HEK293 (cell line): ENCODE data around the gene SYPL2.

ENCODE experiments used
- IKZF3 ChIP-seq: fragments of 450-650 bp; IDR thresholded peaks from 2 replicates; pipeline ENCODE4 v1.5.0; 2018; ENCODE audit warnings: missing biosample characterization, mild to moderate bottlenecking, missing genetic modification characterization, moderate library complexity
- SP3 ChIP-seq: fragments of 450-650 bp; formaldehyde crosslinking; IDR thresholded peaks from 2 replicates; pipeline ENCODE4 v1.5.1; 2016; ENCODE audit warnings: missing biosample characterization, missing genetic modification characterization
- ZBTB10 ChIP-seq: fragments of 450-650 bp; formaldehyde crosslinking; IDR thresholded peaks from 2 replicates; pipeline ENCODE4 v1.5.1; 2016; ENCODE audit warnings: missing biosample characterization, missing genetic modification characterization
- ZEB2 ChIP-seq: fragments of 450-650 bp; formaldehyde crosslinking; IDR thresholded peaks from 2 replicates; pipeline ENCODE4 v1.5.1; 2016; ENCODE audit warnings: missing biosample characterization, missing genetic modification characterization
- ZFHX2 ChIP-seq: fragments of 450-650 bp; formaldehyde crosslinking; conservative IDR thresholded peaks from 2 replicates; pipeline ENCODE4 v1.5.1; 2016; ENCODE audit warnings: missing biosample characterization, missing genetic modification characterization
- ZNF16 ChIP-seq: fragments of 450-650 bp; formaldehyde crosslinking; IDR thresholded peaks from 2 replicates; pipeline ENCODE4 v1.5.1; 2016; ENCODE audit warnings: low read depth, missing biosample characterization, missing genetic modification characterization
- ZNF175 ChIP-seq: fragments of 450-650 bp; formaldehyde crosslinking; IDR thresholded peaks from 2 replicates; pipeline ENCODE4 v1.5.1; 2016; ENCODE audit warnings: missing biosample characterization, missing genetic modification characterization
- ZNF302 ChIP-seq: fragments of 450-650 bp; formaldehyde crosslinking; IDR thresholded peaks from 2 replicates; pipeline ENCODE4 v1.5.1; 2016; ENCODE audit warnings: missing biosample characterization, missing genetic modification characterization, low read depth
- ZNF529 ChIP-seq: fragments of 450-650 bp; formaldehyde crosslinking; IDR thresholded peaks from 2 replicates; pipeline ENCODE4 v1.5.1; 2017; ENCODE audit warnings: missing genetic modification characterization, missing biosample characterization; ENCODE audit not compliant: insufficient replicate concordance
- ZXDB ChIP-seq: fragments of 450-650 bp; formaldehyde crosslinking; IDR thresholded peaks from 2 replicates; pipeline ENCODE4 v1.5.1; 2016; ENCODE audit warnings: missing biosample characterization, missing genetic modification characterization
- TF ChIP-seq, protein P1 (sequence below): fragments of 450-650 bp; formaldehyde crosslinking; IDR thresholded peaks from 2 replicates; pipeline ENCODE4 v1.5.1; 2016; ENCODE audit warnings: missing biosample characterization, missing genetic modification characterization
- TF ChIP-seq, protein P2 (sequence below): fragments of 450-650 bp; formaldehyde crosslinking; IDR thresholded peaks from 2 replicates; pipeline ENCODE4 v1.5.1; 2016; ENCODE audit warnings: missing biosample characterization, missing genetic modification characterization, borderline replicate concordance
- TF ChIP-seq, protein P3 (sequence below): fragments of 450-650 bp; formaldehyde crosslinking; IDR thresholded peaks from 2 replicates; pipeline ENCODE4 v1.5.1; 2017; ENCODE audit warnings: missing biosample characterization, missing genetic modification characterization
- TF ChIP-seq, protein P4 (sequence below): fragments of 450-650 bp; formaldehyde crosslinking; IDR thresholded peaks from 2 replicates; pipeline ENCODE4 v1.5.1; 2017; ENCODE audit warnings: missing biosample characterization, missing genetic modification characterization
- TF ChIP-seq, protein P5 (sequence below): fragments of 450-650 bp; formaldehyde crosslinking; IDR thresholded peaks from 2 replicates; pipeline ENCODE4 v1.5.1; 2016; ENCODE audit warnings: missing biosample characterization, missing genetic modification characterization
- TF ChIP-seq, protein P6 (sequence below): fragments of 450-650 bp; formaldehyde crosslinking; conservative IDR thresholded peaks from 2 replicates; pipeline ENCODE4 v1.5.1; 2016; ENCODE audit warnings: low read depth, missing biosample characterization, missing genetic modification characterization

The SYPL2 gene

GRCh38 chr1:109483672-109484518 lies 17.5 kb downstream of the SYPL2 start, which contains the start of gene ATXN7L2 (continued):
- peak; percentile 94 for TF ChIP-seq ZXDB (tag by site-specific recombination)
- TF ChIP-seq, protein P1, sequence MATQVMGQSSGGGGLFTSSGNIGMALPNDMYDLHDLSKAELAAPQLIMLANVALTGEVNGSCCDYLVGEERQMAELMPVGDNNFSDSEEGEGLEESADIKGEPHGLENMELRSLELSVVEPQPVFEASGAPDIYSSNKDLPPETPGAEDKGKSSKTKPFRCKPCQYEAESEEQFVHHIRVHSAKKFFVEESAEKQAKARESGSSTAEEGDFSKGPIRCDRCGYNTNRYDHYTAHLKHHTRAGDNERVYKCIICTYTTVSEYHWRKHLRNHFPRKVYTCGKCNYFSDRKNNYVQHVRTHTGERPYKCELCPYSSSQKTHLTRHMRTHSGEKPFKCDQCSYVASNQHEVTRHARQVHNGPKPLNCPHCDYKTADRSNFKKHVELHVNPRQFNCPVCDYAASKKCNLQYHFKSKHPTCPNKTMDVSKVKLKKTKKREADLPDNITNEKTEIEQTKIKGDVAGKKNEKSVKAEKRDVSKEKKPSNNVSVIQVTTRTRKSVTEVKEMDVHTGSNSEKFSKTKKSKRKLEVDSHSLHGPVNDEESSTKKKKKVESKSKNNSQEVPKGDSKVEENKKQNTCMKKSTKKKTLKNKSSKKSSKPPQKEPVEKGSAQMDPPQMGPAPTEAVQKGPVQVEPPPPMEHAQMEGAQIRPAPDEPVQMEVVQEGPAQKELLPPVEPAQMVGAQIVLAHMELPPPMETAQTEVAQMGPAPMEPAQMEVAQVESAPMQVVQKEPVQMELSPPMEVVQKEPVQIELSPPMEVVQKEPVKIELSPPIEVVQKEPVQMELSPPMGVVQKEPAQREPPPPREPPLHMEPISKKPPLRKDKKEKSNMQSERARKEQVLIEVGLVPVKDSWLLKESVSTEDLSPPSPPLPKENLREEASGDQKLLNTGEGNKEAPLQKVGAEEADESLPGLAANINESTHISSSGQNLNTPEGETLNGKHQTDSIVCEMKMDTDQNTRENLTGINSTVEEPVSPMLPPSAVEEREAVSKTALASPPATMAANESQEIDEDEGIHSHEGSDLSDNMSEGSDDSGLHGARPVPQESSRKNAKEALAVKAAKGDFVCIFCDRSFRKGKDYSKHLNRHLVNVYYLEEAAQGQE = peak; percentile 77
- TF ChIP-seq, protein P2, sequence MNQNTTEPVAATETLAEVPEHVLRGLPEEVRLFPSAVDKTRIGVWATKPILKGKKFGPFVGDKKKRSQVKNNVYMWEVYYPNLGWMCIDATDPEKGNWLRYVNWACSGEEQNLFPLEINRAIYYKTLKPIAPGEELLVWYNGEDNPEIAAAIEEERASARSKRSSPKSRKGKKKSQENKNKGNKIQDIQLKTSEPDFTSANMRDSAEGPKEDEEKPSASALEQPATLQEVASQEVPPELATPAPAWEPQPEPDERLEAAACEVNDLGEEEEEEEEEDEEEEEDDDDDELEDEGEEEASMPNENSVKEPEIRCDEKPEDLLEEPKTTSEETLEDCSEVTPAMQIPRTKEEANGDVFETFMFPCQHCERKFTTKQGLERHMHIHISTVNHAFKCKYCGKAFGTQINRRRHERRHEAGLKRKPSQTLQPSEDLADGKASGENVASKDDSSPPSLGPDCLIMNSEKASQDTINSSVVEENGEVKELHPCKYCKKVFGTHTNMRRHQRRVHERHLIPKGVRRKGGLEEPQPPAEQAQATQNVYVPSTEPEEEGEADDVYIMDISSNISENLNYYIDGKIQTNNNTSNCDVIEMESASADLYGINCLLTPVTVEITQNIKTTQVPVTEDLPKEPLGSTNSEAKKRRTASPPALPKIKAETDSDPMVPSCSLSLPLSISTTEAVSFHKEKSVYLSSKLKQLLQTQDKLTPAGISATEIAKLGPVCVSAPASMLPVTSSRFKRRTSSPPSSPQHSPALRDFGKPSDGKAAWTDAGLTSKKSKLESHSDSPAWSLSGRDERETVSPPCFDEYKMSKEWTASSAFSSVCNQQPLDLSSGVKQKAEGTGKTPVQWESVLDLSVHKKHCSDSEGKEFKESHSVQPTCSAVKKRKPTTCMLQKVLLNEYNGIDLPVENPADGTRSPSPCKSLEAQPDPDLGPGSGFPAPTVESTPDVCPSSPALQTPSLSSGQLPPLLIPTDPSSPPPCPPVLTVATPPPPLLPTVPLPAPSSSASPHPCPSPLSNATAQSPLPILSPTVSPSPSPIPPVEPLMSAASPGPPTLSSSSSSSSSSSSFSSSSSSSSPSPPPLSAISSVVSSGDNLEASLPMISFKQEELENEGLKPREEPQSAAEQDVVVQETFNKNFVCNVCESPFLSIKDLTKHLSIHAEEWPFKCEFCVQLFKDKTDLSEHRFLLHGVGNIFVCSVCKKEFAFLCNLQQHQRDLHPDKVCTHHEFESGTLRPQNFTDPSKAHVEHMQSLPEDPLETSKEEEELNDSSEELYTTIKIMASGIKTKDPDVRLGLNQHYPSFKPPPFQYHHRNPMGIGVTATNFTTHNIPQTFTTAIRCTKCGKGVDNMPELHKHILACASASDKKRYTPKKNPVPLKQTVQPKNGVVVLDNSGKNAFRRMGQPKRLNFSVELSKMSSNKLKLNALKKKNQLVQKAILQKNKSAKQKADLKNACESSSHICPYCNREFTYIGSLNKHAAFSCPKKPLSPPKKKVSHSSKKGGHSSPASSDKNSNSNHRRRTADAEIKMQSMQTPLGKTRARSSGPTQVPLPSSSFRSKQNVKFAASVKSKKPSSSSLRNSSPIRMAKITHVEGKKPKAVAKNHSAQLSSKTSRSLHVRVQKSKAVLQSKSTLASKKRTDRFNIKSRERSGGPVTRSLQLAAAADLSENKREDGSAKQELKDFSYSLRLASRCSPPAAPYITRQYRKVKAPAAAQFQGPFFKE (tag by site-specific recombination) = peak; percentile 93; the same call in 1 of the 2 replicates
- peak; percentile 70 for TF ChIP-seq SP3
- TF ChIP-seq, protein P3, sequence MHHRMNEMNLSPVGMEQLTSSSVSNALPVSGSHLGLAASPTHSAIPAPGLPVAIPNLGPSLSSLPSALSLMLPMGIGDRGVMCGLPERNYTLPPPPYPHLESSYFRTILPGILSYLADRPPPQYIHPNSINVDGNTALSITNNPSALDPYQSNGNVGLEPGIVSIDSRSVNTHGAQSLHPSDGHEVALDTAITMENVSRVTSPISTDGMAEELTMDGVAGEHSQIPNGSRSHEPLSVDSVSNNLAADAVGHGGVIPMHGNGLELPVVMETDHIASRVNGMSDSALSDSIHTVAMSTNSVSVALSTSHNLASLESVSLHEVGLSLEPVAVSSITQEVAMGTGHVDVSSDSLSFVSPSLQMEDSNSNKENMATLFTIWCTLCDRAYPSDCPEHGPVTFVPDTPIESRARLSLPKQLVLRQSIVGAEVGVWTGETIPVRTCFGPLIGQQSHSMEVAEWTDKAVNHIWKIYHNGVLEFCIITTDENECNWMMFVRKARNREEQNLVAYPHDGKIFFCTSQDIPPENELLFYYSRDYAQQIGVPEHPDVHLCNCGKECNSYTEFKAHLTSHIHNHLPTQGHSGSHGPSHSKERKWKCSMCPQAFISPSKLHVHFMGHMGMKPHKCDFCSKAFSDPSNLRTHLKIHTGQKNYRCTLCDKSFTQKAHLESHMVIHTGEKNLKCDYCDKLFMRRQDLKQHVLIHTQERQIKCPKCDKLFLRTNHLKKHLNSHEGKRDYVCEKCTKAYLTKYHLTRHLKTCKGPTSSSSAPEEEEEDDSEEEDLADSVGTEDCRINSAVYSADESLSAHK (tag by site-specific recombination) = peak; percentile 84
- TF ChIP-seq ZBTB10 (tag by site-specific recombination) = peak; percentile 100
- TF ChIP-seq ZEB2 (tag by site-specific recombination) = peak; percentile 95
- no peak for TF ChIP-seq ZNF529
- TF ChIP-seq ZNF175 = no peak
- 0 out of 2 replicates have a peak, but pooled peaks have one; percentile 35 for TF ChIP-seq IKZF3 (tag by site-specific recombination)
- TF ChIP-seq, protein P4, sequence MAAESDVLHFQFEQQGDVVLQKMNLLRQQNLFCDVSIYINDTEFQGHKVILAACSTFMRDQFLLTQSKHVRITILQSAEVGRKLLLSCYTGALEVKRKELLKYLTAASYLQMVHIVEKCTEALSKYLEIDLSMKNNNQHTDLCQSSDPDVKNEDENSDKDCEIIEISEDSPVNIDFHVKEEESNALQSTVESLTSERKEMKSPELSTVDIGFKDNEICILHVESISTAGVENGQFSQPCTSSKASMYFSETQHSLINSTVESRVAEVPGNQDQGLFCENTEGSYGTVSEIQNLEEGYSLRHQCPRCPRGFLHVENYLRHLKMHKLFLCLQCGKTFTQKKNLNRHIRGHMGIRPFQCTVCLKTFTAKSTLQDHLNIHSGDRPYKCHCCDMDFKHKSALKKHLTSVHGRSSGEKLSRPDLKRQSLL = peak; percentile 83
- TF ChIP-seq ZNF302 = no peak
- TF ChIP-seq, protein P5, sequence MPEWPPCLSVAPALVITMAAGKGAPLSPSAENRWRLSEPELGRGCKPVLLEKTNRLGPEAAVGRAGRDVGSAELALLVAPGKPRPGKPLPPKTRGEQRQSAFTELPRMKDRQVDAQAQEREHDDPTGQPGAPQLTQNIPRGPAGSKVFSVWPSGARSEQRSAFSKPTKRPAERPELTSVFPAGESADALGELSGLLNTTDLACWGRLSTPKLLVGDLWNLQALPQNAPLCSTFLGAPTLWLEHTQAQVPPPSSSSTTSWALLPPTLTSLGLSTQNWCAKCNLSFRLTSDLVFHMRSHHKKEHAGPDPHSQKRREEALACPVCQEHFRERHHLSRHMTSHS (tag by site-specific recombination) = 0 out of 2 replicates have a peak, but pooled peaks have one; percentile 45
- peak; percentile 91 for TF ChIP-seq ZFHX2 (tag by site-specific recombination)
- TF ChIP-seq, protein P6, sequence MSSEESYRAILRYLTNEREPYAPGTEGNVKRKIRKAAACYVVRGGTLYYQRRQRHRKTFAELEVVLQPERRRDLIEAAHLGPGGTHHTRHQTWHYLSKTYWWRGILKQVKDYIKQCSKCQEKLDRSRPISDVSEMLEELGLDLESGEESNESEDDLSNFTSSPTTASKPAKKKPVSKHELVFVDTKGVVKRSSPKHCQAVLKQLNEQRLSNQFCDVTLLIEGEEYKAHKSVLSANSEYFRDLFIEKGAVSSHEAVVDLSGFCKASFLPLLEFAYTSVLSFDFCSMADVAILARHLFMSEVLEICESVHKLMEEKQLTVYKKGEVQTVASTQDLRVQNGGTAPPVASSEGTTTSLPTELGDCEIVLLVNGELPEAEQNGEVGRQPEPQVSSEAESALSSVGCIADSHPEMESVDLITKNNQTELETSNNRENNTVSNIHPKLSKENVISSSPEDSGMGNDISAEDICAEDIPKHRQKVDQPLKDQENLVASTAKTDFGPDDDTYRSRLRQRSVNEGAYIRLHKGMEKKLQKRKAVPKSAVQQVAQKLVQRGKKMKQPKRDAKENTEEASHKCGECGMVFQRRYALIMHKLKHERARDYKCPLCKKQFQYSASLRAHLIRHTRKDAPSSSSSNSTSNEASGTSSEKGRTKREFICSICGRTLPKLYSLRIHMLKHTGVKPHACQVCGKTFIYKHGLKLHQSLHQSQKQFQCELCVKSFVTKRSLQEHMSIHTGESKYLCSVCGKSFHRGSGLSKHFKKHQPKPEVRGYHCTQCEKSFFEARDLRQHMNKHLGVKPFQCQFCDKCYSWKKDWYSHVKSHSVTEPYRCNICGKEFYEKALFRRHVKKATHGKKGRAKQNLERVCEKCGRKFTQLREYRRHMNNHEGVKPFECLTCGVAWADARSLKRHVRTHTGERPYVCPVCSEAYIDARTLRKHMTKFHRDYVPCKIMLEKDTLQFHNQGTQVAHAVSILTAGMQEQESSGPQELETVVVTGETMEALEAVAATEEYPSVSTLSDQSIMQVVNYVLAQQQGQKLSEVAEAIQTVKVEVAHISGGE (tag by site-specific recombination) = peak; percentile 93
- no peak for TF ChIP-seq ZNF16 (tag by site-specific recombination)
